HepG2 (cell line): ENCODE results near the gene PCBD2. TPM values are rescaled to one million over a fixed set of nuclear protein-coding genes. Genes with fewer than 3 reads are reported as not detected.

Experiments
- BORCS8-MEF2B ChIP-seq: sonication (generic); formaldehyde crosslinking; IDR thresholded peaks from 2 replicates; pipeline ENCODE4 v1.8.0; 2022; ENCODE audit warnings: mild to moderate bottlenecking, missing genetic modification reagents
- CENPX ChIP-seq: sonication (generic); formaldehyde crosslinking; IDR thresholded peaks from 2 replicates; pipeline ENCODE4 v1.9.0; 2021; ENCODE audit warnings: mild to moderate bottlenecking, missing genetic modification reagents, moderate library complexity
- DPF2 ChIP-seq: sonication (generic); formaldehyde crosslinking; IDR thresholded peaks from 2 replicates; pipeline ENCODE4 v1.4.0; 2020; ENCODE audit warnings: mild to moderate bottlenecking, low read depth, missing genetic modification reagents, borderline replicate concordance
- HDAC6 ChIP-seq: fragments of 200-600 bp; sonication (generic); IDR thresholded peaks from 2 replicates; pipeline ENCODE4 v1.7.0; 2017; ENCODE audit warnings: mild to moderate bottlenecking, antibody characterized with exemption, low read length, low read depth
- HOXA5 ChIP-seq: sonication (generic); formaldehyde crosslinking; IDR thresholded peaks from 2 replicates; pipeline ENCODE4 v1.4.0; 2020; ENCODE audit warnings: missing genetic modification reagents
- KMT2B ChIP-seq: IDR thresholded peaks from 2 replicates; pipeline ENCODE4 v1.6.1; 2016; ENCODE audit warnings: missing genetic modification reagents, missing compliant biosample characterization
- MED1 ChIP-seq: sonication (generic); formaldehyde crosslinking; IDR thresholded peaks from 2 replicates; pipeline ENCODE4 v1.4.0; 2020; ENCODE audit warnings: missing genetic modification reagents
- MYNN ChIP-seq: sonication (generic); formaldehyde crosslinking; IDR thresholded peaks from 2 replicates; pipeline ENCODE4 v1.4.0; 2020; ENCODE audit warnings: mild to moderate bottlenecking, low read depth, missing genetic modification reagents
- SMARCE1 ChIP-seq: fragments of 450-650 bp; IDR thresholded peaks from 2 replicates; pipeline ENCODE4 v1.6.1; 2017; ENCODE audit warnings: borderline replicate concordance
- SMC3 ChIP-seq: IDR thresholded peaks from 2 replicates; pipeline ENCODE4 v1.6.1; 2011; ENCODE audit warnings: low read length, improper control_type of control experiment
- ZBTB3 ChIP-seq: sonication (generic); formaldehyde crosslinking; IDR thresholded peaks from 2 replicates; pipeline ENCODE4 v1.4.0; 2020; ENCODE audit warnings: low read depth, mild to moderate bottlenecking, moderate library complexity, missing genetic modification reagents, borderline replicate concordance
- ZNF10 ChIP-seq: sonication (generic); formaldehyde crosslinking; IDR thresholded peaks from 2 replicates; pipeline ENCODE4 v1.4.0; 2020; ENCODE audit warnings: mild to moderate bottlenecking, low read depth, missing genetic modification reagents, borderline replicate concordance
- ZNF296 ChIP-seq: sonication (generic); formaldehyde crosslinking; conservative IDR thresholded peaks from 2 replicates; pipeline ENCODE4 v1.5.0; 2020; ENCODE audit warnings: mild to moderate bottlenecking, missing genetic modification reagents
- ZNF333 ChIP-seq: sonication (generic); formaldehyde crosslinking; IDR thresholded peaks from 2 replicates; pipeline ENCODE4 v1.4.0; 2020; ENCODE audit warnings: mild to moderate bottlenecking, missing genetic modification reagents, borderline replicate concordance
- ZNF501 ChIP-seq: sonication (generic); formaldehyde crosslinking; IDR thresholded peaks from 2 replicates; pipeline ENCODE4 v1.5.1; 2020; ENCODE audit warnings: mild to moderate bottlenecking, moderate library complexity, missing genetic modification reagents
- ZNF674 ChIP-seq: sonication (generic); formaldehyde crosslinking; IDR thresholded peaks from 2 replicates; pipeline ENCODE4 v1.5.0; 2020; ENCODE audit warnings: low read depth, mild to moderate bottlenecking, missing genetic modification reagents
- ZNF768 ChIP-seq: sonication (generic); formaldehyde crosslinking; IDR thresholded peaks from 2 replicates; pipeline ENCODE4 v1.4.0; 2020; ENCODE audit warnings: missing genetic modification reagents
- ZNF772 ChIP-seq: sonication (generic); formaldehyde crosslinking; IDR thresholded peaks from 2 replicates; pipeline ENCODE4 v1.5.0; 2020; ENCODE audit warnings: mild to moderate bottlenecking, missing genetic modification reagents
- ZNF839 ChIP-seq: sonication (generic); formaldehyde crosslinking; IDR thresholded peaks from 2 replicates; pipeline ENCODE4 v1.4.0; 2020; ENCODE audit warnings: missing genetic modification reagents, mild to moderate bottlenecking, borderline replicate concordance
- polyA plus RNA-seq, 8 experiments: library from polyadenylated mRNA; depleted of rRNA in 3 of 8; stranded (reverse) in 7 of 8; unstranded in 1 of 8; fragments of >200 nt; fragmentation: Illumina TruSeq in 4 of 8; extraction: Trizol in 4 of 8; gene quantifications; 2 replicates each; pipeline versions ENCODE4 v1.2.1 to v1.2.3, GENCODE V29; 2011 to 2016; ENCODE audit warnings: low read depth in 4 of 8, missing spikeins in 1 of 8, mixed read lengths in 1 of 8; ENCODE audit not compliant: insufficient read depth in 1 of 8
- total RNA-seq, 5 experiments: library from RNA; depleted of rRNA; stranded (reverse); fragments of >200 nt; fragmentation: Illumina TruSeq; extraction: Trizol; gene quantifications; 2 replicates each; pipeline ENCODE4 v1.2.3, GENCODE V29; 2016; ENCODE audit warnings: low read depth in 1 of 5
- TF ChIP-seq, protein P1 (sequence below): sonication (generic); formaldehyde crosslinking; IDR thresholded peaks from 2 replicates; pipeline ENCODE4 v1.8.0; 2022; ENCODE audit warnings: mild to moderate bottlenecking, missing genetic modification reagents, moderate library complexity
- TF ChIP-seq, protein P2 (sequence below): sonication (generic); formaldehyde crosslinking; IDR thresholded peaks from 2 replicates; pipeline ENCODE4 v1.4.0; 2020; ENCODE audit warnings: missing genetic modification reagents; ENCODE audit errors: not compliant biosample characterization
- TF ChIP-seq, protein P3 (sequence below): sonication (generic); formaldehyde crosslinking; IDR thresholded peaks from 2 replicates; pipeline ENCODE4 v1.5.0; 2020; ENCODE audit warnings: missing genetic modification reagents
- TF ChIP-seq, protein P4 (sequence below): sonication (generic); formaldehyde crosslinking; IDR thresholded peaks from 2 replicates; pipeline ENCODE4 v1.4.0; 2020; ENCODE audit warnings: low read depth, mild to moderate bottlenecking, missing genetic modification reagents
- TF ChIP-seq, protein P5 (sequence below): sonication (generic); formaldehyde crosslinking; IDR thresholded peaks from 2 replicates; pipeline ENCODE4 v1.8.0; 2023; ENCODE audit warnings: mild to moderate bottlenecking, missing genetic modification reagents

PCBD2 gene
- total and polyA plus RNA-seq, 2 of the 13 experiments (the other 11 are each of a cell fraction or from before 2014, with no cell fraction given) = 5.5 to 12.0 TPM

DNA sequence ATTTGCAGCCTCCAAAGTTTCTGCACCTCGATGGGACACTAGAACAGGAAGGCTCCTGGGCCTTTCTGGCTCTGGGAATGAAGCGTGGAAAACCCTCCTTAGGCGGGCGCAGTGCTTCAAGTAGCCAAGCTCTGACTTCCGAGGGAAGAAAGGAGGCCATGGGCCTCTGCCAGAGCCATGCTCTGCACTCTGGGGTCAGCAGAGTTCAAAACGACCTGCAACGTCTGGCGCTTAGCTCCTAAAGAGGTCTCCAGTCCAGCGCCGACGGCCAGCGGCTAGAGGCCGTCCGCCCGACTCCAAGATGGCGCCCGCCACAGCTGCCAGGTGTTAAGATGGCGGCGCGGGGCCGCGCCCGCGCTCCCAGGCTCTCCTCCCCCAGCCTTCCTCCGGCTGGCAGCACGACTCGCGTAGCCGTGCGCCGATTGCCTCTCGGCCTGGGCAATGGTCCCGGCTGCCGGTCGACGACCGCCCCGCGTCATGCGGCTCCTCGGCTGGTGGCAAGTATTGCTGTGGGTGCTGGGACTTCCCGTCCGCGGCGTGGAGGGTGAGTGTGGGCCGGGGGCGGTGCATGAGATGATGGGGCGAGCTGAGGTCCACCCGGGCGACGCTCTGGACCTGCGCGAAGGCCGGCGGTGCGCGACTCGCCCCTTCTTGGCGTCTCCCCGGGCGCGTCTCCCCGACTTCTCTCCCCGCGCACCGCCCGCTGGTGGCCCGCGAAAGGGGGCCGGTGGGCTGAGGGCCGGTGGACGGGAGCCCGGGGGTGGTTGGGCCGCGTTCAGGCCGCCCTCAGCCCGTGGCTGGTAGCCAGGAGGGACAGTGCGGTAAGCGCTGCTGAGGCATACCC is 30.7 kb upstream of the PCBD2 start, which contains the start of gene TXNDC15 (continued):
- TF ChIP-seq, protein P1, sequence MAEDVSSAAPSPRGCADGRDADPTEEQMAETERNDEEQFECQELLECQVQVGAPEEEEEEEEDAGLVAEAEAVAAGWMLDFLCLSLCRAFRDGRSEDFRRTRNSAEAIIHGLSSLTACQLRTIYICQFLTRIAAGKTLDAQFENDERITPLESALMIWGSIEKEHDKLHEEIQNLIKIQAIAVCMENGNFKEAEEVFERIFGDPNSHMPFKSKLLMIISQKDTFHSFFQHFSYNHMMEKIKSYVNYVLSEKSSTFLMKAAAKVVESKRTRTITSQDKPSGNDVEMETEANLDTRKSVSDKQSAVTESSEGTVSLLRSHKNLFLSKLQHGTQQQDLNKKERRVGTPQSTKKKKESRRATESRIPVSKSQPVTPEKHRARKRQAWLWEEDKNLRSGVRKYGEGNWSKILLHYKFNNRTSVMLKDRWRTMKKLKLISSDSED (CRISPR knock-in tag) = no peak; the same call in 1 of the 2 replicates
- TF ChIP-seq, protein P2, sequence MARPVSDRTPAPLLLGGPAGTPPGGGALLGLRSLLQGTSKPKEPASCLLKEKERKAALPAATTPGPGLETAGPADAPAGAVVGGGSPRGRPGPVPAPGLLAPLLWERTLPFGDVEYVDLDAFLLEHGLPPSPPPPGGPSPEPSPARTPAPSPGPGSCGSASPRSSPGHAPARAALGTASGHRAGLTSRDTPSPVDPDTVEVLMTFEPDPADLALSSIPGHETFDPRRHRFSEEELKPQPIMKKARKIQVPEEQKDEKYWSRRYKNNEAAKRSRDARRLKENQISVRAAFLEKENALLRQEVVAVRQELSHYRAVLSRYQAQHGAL (CRISPR knock-in tag) = peak; percentile 60
- TF ChIP-seq ZNF333 (CRISPR knock-in tag) (peak; percentile 96), CENPX (no peak), MED1 (peak; percentile 86), ZNF296 (CRISPR knock-in tag) (peak; percentile 66), KMT2B (CRISPR knock-in tag) (peak; percentile 91), MYNN (CRISPR knock-in tag) (no peak), ZNF10 (CRISPR knock-in tag) (no peak), ZBTB3 (CRISPR knock-in tag) (no peak), ZNF839 (CRISPR knock-in tag) (0 out of 2 replicates have a peak, but pooled peaks have one; percentile 61), SMC3 (no peak), SMARCE1 (no peak), HDAC6 (no peak), HOXA5 (CRISPR knock-in tag) (peak; percentile 90; the same call in 1 of the 2 replicates), ZNF674 (CRISPR knock-in tag) (peak; percentile 82), BORCS8-MEF2B (CRISPR knock-in tag) (peak; percentile 97), ZNF768 (CRISPR knock-in tag) (peak; percentile 85; the same call in 1 of the 2 replicates), ZNF501 (CRISPR knock-in tag) (peak; percentile 53; the same call in 1 of the 2 replicates), DPF2 (CRISPR knock-in tag) (no peak), ZNF772 (CRISPR knock-in tag) (peak; percentile 91)
- TF ChIP-seq, protein P3, sequence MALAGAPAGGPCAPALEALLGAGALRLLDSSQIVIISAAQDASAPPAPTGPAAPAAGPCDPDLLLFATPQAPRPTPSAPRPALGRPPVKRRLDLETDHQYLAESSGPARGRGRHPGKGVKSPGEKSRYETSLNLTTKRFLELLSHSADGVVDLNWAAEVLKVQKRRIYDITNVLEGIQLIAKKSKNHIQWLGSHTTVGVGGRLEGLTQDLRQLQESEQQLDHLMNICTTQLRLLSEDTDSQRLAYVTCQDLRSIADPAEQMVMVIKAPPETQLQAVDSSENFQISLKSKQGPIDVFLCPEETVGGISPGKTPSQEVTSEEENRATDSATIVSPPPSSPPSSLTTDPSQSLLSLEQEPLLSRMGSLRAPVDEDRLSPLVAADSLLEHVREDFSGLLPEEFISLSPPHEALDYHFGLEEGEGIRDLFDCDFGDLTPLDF (CRISPR knock-in tag) = peak; percentile 88
- TF ChIP-seq, protein P4, sequence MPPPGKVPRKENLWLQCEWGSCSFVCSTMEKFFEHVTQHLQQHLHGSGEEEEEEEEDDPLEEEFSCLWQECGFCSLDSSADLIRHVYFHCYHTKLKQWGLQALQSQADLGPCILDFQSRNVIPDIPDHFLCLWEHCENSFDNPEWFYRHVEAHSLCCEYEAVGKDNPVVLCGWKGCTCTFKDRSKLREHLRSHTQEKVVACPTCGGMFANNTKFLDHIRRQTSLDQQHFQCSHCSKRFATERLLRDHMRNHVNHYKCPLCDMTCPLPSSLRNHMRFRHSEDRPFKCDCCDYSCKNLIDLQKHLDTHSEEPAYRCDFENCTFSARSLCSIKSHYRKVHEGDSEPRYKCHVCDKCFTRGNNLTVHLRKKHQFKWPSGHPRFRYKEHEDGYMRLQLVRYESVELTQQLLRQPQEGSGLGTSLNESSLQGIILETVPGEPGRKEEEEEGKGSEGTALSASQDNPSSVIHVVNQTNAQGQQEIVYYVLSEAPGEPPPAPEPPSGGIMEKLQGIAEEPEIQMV (CRISPR knock-in tag) = peak; percentile 90
- TF ChIP-seq, protein P5, sequence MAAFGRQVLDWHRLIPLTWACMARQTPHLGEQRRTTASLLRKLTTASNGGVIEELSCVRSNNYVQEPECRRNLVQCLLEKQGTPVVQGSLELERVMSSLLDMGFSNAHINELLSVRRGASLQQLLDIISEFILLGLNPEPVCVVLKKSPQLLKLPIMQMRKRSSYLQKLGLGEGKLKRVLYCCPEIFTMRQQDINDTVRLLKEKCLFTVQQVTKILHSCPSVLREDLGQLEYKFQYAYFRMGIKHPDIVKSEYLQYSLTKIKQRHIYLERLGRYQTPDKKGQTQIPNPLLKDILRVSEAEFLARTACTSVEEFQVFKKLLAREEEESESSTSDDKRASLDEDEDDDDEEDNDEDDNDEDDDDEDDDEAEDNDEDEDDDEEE = peak; percentile 62; the same call in 1 of the 2 replicates
